HL-60/S4 (cell line): Measurements from ENCODE around the gene NUP58.

Experiments used
- in situ Hi-C: fragments of 300-500 bp; cut with MboI; formaldehyde crosslinking; loops from 2 replicates; pipeline ENCODE4 v1.14.3; 2022; ENCODE audit warnings: low sequenced_read_pairs

Gene NUP58, protein sequence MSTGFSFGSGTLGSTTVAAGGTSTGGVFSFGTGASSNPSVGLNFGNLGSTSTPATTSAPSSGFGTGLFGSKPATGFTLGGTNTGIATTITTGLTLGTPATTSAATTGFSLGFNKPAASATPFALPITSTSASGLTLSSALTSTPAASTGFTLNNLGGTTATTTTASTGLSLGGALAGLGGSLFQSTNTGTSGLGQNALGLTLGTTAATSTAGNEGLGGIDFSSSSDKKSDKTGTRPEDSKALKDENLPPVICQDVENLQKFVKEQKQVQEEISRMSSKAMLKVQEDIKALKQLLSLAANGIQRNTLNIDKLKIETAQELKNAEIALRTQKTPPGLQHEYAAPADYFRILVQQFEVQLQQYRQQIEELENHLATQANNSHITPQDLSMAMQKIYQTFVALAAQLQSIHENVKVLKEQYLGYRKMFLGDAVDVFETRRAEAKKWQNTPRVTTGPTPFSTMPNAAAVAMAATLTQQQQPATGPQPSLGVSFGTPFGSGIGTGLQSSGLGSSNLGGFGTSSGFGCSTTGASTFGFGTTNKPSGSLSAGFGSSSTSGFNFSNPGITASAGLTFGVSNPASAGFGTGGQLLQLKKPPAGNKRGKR

DNA sequence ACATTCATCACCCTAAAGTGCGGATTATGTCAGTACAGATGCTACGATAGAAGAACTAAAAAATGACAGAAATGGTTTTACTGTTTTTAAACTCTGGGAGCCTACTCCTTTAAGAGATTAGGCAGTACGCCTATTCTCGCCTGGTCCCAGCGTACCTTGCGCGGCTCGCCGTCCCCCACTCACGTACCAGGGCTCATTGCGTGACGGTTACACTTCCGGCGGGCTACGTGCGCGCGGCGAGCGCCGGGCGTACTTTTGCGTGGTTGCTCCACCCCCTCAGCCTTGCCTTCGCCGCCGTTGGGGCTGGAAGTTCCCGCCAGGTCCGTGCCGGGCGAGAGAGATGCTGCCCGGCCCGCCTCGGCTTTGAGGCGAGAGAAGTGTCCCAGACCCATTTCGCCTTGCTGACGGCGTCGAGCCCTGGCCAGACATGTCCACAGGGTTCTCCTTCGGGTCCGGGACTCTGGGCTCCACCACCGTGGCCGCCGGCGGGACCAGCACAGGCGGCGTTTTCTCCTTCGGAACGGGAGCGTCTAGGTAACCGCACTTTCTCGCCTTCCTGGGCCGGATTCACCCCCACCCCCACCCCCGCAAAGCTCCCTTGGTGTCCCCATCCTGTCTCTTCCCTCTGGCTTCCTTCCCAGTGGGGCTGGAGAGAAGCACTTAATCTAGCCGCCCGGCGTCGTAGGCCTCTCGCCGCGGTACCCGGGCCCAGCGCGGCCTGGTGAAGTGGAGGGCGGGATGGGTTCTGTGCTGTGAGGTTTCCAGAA lies at the start of gene NUP58:
Gene NUP58, plus strand, starts transcription at position 279 of the 767 bp plus-strand sequence. Its CDS starts 149 bp downstream, at position 428.
- in situ Hi-C loops: no loop called here

DNA sequence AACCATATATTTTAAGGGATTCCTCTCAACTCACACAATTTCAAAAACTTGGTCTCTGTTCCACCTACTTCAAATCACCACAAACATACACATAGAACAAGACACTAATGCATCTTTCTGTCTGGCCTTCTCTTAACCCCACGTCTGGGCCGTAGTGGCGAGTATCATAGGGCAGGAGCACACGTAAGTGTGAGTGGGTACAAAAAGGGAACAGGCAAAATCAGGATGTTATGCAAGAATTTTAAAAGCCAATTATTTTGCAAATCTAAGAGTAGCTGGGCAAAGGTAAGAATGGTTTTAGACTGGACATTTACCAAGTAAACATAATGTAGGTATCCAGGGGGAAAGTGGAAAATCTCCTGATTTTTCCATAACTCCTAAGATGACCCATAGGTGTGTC lies 49.2 kb upstream of the NUP58 start:
- in situ Hi-C loops: no loop called here

DNA sequence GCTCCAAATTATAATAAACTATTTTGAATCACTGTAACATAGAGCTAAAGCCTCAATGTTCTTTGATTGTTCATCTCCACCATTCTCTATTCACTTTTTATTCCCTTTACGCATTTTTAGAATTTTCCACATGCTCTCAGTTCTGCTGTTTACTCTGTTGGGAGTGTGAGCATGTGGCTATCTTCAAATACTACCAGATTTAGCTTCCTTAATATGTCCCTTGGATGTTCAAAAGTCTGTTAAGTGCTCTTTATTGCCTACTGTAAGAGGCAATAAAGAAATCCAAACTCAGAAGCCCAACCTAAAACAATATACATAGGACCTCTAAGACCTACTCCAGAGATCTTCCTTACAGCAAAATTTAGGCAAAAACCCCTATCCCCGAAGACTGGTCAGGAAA lies 48.7 kb upstream of the NUP58 start:
- in situ Hi-C loops: no loop called here

DNA sequence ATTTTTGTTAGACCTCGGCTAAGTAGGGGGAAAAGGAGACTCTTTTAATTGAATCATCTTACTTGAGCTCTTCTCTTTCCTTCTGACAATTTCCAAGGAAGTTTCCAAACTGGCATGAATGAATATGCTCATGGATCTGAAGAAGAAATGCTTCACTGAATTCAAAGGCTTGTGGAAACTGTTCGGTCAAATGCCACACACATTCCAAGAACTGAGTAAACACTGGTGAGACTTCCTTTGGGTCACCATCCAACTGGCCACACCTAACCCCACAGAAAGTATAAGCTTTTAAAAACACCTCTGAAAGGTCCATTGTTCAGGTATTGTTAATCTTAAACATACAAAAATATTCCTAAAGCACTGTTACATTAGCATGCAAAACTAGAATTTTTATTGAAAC lies 47.7 kb upstream of the NUP58 start:
- in situ Hi-C loops: no loop called here

DNA sequence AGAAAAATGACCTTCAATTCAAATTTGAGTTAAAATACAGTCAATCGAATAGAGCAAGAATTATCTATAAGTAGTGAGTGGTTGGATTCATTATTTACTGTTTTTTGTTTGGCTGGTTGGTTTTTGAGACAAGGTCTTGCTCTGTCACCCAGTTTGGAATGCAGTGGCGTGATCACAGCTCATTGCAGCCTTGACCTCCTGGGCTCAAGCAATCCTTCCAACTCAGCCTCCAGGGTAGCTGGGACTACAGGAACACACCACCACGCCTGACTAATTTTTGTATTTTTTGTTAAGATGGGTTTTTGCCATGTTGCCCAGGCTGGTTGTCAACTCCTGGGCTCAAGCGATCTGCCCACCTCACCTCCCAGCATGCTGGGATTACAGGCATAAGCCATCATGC lies 39.2 kb upstream of the NUP58 start:
- in situ Hi-C loops: no loop called here

DNA sequence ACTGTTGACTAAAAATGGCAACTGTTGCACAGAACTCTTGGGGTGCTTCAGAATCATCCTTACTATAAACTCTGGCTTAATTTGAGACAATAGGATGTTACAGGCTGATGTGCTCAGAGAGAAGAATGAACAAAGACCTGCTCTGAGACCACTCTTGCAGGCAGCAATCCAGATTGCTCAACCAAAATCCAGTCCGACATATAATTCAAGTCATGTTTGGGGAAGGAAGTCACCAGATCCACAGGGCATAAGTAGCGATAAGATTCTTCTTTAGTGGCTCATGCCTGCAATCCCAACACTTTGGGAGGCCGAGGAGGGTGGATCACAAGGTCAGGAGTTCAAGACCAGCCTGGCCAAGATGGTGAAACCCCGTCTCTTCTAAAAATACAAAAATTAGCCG lies 34.7 kb upstream of the NUP58 start:
- in situ Hi-C loops: no loop called here

DNA sequence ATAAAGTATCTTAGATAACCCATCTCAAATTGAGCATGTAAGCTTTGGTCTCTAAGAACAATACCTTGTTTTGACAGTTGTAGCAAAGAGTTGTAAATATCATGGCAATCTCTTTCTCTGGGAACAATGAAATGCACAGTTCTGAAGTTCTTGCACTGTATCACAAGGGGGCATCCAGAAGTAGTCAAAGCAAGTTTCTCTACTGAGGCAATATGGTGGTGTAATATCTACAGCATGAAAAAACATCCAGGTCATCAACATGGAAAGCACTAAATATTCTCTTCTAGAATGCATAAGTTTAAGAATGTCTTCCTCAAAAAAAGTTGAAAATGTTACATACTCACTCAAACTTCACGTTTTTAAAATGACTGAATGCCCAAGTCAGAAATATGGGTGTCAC lies 33.7 kb upstream of the NUP58 start:
- in situ Hi-C loops: no loop called here

DNA sequence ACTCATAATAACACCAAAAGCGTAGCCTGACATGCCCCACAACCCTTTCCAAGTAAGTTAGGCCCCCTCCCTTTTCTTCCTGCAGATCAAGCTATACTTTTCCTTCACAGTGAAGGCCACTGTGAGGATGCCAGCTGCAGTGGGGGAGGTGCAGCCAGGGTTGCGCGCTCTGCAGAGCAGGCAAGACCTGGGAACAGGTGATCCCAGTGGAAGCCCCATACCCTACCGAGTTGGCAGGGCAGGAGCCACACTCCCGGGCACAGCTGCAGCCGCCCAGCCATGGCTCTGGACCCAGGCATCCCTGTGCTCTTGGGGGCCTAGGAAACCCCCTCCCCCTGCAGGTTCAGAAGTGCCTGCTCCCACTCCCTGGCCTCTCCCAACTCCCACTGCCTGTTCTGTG lies 32.9 kb upstream of the NUP58 start:
- in situ Hi-C loops: no loop called here

DNA sequence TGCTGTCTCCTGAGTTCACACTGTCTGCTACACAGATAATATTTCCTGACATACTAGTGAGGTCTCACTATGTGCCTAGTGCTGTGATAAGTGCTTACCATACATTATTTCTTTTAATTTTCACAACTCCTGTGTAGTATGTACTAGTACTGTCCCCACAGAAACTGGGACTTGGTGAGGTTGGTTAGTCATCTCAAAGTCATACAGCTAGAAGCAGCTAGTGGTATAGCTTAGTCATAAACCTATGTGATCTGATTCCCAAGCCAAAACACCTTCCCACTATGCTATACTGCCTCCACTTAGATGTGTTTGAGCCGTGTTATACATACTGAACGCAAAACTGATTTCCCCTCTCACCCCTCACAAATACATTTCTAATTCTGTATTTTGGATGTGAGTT lies 24.7 kb upstream of the NUP58 start:
- in situ Hi-C loops: no loop called here

DNA sequence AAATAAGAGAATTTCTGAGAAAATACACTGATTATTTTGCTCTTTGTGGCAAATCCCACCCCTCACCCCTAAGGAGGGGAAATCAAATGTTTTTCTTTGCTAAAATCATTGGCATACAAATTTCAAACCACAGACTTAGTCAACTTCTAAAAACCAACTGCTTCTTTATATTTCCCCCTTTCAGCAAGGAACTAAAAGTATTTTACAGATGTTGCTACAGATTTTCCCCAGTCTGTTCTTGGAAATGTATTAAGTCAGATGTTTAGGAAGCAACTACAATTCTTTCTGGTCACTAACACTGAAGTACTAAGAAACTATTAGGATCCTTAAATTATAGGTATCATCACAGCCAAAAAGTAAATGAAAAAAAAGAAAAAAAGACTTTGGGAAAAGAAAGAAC lies 21.0 kb upstream of the NUP58 start:
- in situ Hi-C loops: no loop called here

DNA sequence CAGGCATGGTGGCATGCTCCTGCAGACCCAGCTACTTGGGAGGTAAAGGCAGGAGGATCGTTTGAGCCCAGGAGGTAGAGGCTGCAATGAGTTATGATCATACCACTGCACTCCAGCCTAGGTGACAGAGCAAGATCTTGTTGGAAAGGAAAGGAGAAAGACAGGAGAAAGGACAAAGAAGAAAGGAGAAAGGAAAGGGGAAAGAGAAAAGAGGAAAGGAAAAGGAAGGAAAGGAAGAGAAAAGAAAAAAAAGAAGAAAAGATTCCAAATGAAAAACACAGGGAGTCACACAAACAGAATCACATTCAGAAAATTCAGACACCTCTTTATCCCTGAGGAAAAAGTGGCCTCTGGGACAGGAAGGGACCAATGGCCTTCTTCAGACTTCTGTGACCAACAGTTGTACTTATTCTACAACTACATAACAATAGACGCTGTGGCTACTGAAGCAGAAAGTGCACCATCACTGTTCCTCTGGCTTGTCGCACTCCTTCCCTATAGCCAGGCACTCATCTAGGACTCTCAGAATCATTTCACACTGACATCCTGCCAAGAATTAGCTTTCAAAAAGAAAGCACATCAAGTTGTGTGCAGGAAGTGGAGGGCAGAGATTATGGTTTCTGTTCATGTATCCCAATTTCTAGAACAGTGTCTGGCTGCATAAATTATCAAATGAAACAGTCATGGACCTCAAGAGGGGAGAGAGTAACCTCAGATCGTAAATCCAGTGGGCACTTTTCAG lies 20.1 kb upstream of the NUP58 start:
- in situ Hi-C loops: no loop called here

DNA sequence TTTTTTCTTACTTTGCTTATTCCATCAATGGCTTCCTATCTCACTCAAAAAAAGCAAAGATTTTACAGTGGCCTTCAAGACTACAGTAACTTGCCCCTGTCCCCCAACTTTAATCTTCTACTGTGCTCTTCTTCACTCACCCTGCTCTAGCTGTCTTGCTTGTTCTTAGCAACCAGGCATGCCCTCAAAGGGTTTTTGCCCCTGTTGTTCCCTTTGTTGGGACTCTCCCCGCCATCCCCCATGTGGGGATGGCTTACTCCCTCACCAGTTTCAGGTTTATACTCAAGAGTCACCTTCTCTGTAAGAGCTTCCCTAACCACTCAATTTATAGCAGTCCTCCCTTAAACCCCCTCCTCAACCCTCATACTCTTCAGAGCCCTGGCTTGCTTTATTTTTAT lies 19.5 kb upstream of the NUP58 start:
- in situ Hi-C loops: no loop called here

DNA sequence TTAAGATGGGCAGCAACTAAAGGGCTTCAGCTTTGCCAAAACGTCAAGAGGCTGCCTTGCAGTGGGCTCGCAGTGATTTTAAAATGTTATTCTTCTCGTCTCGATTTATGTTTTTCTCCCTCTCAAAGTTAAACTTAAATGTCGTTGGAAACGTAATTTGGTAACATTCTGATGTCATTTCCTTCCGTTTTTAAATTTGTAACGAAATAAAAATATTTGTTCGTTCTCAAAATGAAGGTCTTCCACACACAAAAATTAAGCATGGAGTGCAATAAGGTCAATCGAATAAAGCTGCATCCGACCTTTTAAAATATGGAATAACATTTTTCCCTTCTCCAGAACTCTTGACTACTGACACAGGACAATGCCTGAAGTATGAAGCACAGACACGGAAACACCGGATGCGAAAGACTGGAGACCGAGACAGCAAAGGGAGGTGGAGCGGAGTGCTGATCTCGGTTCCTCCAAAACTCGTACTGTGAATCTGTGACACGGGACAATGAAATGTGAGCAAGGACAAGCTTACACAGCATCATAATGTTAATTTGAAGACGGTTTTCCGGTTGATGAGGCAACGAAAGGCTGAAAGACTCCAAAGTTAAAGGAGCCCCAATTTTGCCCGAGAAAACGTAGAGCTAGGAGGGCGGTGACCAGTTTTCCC lies 15.0 kb upstream of the NUP58 start:
- in situ Hi-C loops: no loop called here

DNA sequence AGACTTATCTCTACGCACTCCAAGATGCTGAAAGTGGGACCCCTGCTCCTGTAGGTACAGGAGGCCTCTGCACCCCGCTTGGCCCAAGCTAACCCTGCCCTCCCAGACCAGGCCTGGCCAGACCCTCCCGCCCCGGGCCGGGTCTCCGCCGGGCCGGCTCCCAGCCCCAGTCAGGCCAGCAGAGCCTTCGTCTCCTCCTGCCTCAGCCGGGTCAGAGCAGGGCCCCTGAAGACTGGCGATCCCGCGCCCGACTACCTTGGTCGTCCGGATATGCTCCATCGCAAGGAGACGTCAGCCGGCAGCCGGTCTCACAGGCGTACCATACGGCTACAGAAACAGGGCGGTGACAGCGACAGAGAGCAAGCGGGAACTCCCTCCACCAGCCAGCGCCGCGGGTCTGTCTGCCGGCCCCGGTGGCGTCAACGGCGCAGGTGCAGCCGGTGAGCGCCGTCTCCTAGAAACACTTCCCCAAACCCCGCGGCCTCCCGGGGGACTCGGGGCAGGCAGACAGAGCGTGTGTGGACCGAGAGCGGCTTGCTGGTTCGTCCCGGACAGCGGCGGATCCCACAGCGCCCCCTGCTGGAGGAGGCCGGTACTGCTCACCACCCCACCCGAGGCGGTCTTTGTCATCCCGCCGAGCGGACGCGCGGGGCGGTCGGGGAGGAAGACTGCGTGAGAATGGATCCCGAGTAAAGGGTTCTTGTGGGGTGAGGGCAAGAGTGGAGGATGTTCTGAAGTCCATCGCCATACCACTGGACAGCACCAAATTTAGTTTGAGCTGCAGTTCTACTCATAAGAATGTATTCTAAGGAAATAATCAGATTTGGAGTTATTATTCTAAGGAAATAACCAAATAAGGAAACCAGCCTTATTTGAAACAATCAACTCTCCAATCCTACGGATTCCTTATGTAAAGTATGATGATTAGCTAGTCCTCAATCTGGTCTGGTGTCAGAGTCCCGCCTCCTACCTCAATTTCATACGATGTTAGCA lies 14.2 kb upstream of the NUP58 start, which contains the start of gene MTMR6:
Gene MTMR6, minus strand, starts transcription at position 520 of the 993 bp plus-strand sequence. Its CDS starts 241 bp downstream, at position 279.
- in situ Hi-C loops: no loop called here

DNA sequence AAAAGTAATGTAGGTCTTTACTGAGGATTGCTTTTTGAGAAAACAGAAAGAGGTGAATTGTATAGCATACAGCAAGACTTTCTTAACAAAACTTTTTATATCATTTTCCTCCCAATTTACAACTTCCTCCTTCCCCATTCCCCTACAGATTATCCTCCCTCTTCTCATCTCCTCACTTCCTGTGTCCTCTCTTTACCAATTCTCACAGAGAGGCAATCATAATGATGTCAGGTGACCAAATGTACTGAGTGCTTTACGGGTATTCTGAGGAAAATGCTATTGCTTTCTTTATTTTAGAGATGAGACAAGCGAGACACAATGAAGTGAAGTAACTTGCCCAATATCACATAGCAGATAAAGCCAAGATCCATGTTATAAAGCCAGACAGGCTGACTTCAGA lies 12.5 kb upstream of the NUP58 start:
- in situ Hi-C loops: no loop called here

DNA sequence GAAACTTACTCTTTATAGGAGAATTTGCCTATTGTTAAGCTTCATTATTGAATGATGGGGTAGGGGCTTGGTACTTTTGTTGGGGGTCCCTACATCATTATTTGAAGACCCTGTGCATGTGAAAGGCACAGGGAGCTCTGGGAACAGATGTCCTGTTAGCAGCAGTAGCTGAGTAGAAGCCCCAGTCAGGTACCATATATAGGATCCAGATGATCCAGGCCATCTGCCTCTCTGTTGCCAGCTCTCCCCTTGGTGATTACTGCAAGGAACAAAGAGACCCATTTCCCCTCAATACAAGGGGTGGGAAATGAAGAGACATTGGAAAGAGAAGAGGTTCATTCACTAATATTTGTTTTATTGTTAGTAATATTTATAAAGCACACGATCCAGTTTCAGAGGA lies 9.7 kb upstream of the NUP58 start:
- in situ Hi-C loops: no loop called here

DNA sequence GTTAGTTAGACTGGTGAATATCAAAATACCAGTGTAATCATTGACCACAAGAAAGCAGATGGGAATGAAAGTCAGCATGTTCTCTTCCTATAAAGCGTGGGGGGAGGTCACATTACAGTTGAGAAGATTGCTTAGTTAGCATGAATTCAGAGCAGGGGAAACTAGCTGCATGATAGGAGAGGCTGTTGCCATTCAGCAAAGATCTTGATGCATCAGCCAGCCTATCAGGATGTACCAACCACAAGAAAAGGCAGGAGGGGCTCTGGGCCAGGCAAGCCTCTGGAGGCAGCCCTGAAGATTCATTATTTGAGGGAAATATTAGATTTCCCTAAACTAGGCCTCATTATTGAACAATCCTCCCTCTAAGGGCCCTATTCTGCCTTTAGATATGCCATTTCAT lies 9.1 kb upstream of the NUP58 start:
- in situ Hi-C loops: no loop called here

DNA sequence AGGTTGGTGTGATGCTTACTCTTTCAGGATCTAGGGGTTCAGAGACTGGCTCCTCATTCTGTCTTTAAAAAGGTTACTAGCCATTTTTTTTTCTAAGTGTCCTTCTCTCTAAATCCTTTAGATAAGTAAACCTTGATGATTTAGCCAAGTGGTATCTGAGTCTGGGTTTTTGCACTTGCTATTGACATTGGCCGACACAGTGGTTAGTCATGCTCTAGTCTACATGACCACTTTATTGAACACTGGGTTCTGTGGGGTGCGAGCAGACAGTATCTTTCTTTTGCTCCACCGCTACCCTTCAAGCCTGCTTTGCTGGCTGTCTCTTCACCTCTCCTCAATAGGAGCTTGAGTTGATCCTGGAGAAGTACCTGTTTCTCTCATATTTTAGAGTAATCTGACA lies 6.2 kb upstream of the NUP58 start:
- in situ Hi-C loops: no loop called here

DNA sequence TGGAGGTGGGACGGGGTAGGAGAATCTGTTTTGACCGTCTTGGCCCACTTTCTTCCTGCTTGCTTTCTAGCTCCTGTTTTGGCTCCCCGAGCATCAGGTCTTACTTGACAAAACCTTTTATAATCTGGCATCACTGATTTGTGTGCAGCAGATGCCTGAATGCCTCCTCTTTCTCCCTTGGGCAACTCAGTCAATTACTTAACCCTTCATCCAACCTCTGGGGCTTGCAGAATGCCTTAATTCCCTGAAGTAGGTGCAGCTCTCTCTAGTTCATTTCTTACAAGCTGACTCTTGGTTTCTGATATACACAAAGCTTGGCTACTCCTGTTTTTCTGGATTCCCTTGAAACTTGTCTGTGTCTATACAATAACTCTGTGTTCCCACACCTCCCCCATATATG lies 5.7 kb upstream of the NUP58 start:
- in situ Hi-C loops: no loop called here
